Heart left ventricle (tissue), 13 donors: ENCODE measurements around the gene SEMG2.

Experiments used
- CTCF ChIP-seq, 12 donors: fragments of 200-600 bp; sonication (generic) in 4 of 12; IDR thresholded peaks; one replicate each; pipeline versions ENCODE4 v1.5.0 to v1.8.0; 2018 to 2022; ENCODE audit warnings: antibody characterized with exemption in 12 of 12, mild to moderate bottlenecking in 5 of 12
- POLR2A ChIP-seq, 2 donors: fragments of 450-650 bp; IDR thresholded peaks; one replicate each; pipeline ENCODE4 v1.6.1; 2017; ENCODE audit warnings: antibody characterized with exemption in 2 of 2, mild to moderate bottlenecking in 2 of 2, moderate library complexity in 2 of 2
- donor health status: ischemic (EF 13 %, LVEDD 7.1; RV severe dilation, severe dysfunction).
- donor health status: DM: no; HTN: yes; CAD: no.
- donor health status: DM: no; HTN: no; CAD: no.
- donor health status: ischemic (EF 25% LVEDD 6.9; RV normal size, moderate dysfunction).
- donor health status: ischemic (EF 25% LVEDD 5.7; RV mildly dilated, moderate dysfunction).
- donor health status: ischemic (EF 35%, LVEDD 5.7; RV mildly dilated, moderate dysfunction).
- donor health status: nonischemic (EF 11% LVEDD 7.7; RV severe dilation, severe dysfunction).
- donor health status: DM: yes; HTN: yes; CAD: no.
- donor health status: PGD.
- donor health status: ischemic (EF 29% LVEDD 5.4; RV normal size, mild dysfunction).
- donor health status: nonischemic (EF 23%, LVEDD 6.1; RV moderate dilation, normal function).

GRCh38 chr20:45248609-45249008, 27.4 kb downstream of the SEMG2 start:
- TF ChIP-seq POLR2A (IDR thresholded peaks at IDR 0.05) (no peak), CTCF (IDR thresholded peaks at IDR 0.05) (no peak)
